Neural progenitor cell (in vitro differentiated cells): Measurements from ENCODE around the gene BRD4. TPM values are rescaled to one million over a fixed set of nuclear protein-coding genes. Genes with fewer than 3 reads are reported as not detected.

Source experiments
- DNase-seq: peaks from one replicate; pipeline ENCODE4 v3.0.0-alpha.2; 2016; ENCODE audit warnings: low spot score
- H2AFZ ChIP-seq: fragments of 200-600 bp; sonication (generic); replicated peaks from 2 replicates; pipeline ENCODE4 v1.6.1; 2016; ENCODE audit warnings: antibody characterized with exemption
- H3F3A ChIP-seq: fragments of 200-600 bp; sonication (generic); 2 replicates; pipeline ENCODE4 v1.6.1; 2016; ENCODE audit warnings: antibody characterized with exemption, low read depth
- H3K27ac ChIP-seq: fragments of 200-600 bp; sonication (generic); 2 replicates; pipeline ENCODE4 v1.5.1; 2016; ENCODE audit warnings: mild to moderate bottlenecking
- H3K27me3 ChIP-seq: fragments of 200-600 bp; sonication (generic); 2 replicates; pipeline ENCODE4 v1.6.1; 2016; ENCODE audit warnings: mild to moderate bottlenecking, moderate library complexity
- H3K36me3 ChIP-seq: fragments of 200-600 bp; sonication (generic); 2 replicates; pipeline ENCODE4 v1.5.1; 2016
- H3K4me1 ChIP-seq: fragments of 200-600 bp; sonication (generic); 2 replicates; pipeline ENCODE4 v1.6.1; 2016; ENCODE audit warnings: mixed run types
- H3K4me2 ChIP-seq: fragments of 200-600 bp; sonication (generic); 2 replicates; pipeline ENCODE4 v1.6.1; 2016
- H3K4me3 ChIP-seq: fragments of 200-600 bp; sonication (generic); 2 replicates; pipeline ENCODE4 v1.5.1; 2016
- H3K79me2 ChIP-seq: fragments of 200-600 bp; sonication (generic); 2 replicates; pipeline ENCODE4 v1.6.1; 2016; ENCODE audit warnings: low read depth
- H3K9ac ChIP-seq: fragments of 200-600 bp; sonication (generic); 2 replicates; pipeline ENCODE4 v1.6.1; 2016
- H3K9me3 ChIP-seq: fragments of 200-600 bp; sonication (generic); 2 replicates; pipeline ENCODE4 v1.5.1; 2016; ENCODE audit warnings: low read depth
- H4K20me1 ChIP-seq: fragments of 200-600 bp; sonication (generic); 2 replicates; pipeline ENCODE4 v1.6.1; 2016; ENCODE audit warnings: low read depth
- H3K27ac Mint-ChIP-seq: 3 replicates; pipeline ENCODE4 v1.8.0; 2021; ENCODE audit warnings: mixed read lengths
- H3K27me3 Mint-ChIP-seq: 2 replicates; pipeline ENCODE4 v1.8.0; 2022; ENCODE audit warnings: low read depth, mild to moderate bottlenecking, inconsistent platforms, moderate library complexity, mixed read lengths; ENCODE audit not compliant: insufficient read depth
- H3K36me3 Mint-ChIP-seq: 3 replicates; pipeline ENCODE4 v1.8.0; 2021; ENCODE audit warnings: mixed read lengths
- H3K4me1 Mint-ChIP-seq: 3 replicates; pipeline ENCODE4 v1.8.0; 2021; ENCODE audit warnings: mixed read lengths
- H3K4me3 Mint-ChIP-seq: 3 replicates; pipeline ENCODE4 v1.8.0; 2021; ENCODE audit warnings: mild to moderate bottlenecking, moderate library complexity, mixed read lengths
- H3K9me3 Mint-ChIP-seq: 3 replicates; pipeline ENCODE4 v1.8.0; 2020; ENCODE audit warnings: mixed read lengths
- CTCF ChIP-seq: fragments of 200-600 bp; sonication (generic); IDR thresholded peaks from 2 replicates; pipeline ENCODE4 v1.5.1; 2017; ENCODE audit warnings: antibody characterized with exemption, mild to moderate bottlenecking
- EZH2 ChIP-seq: fragments of 200-600 bp; sonication (generic); IDR thresholded peaks from 2 replicates; pipeline ENCODE4 v1.6.1; 2017; ENCODE audit warnings: antibody characterized with exemption, mild to moderate bottlenecking, moderate library complexity
- EZH2phosphoT487 ChIP-seq: fragments of 200-600 bp; sonication (generic); IDR thresholded peaks from 2 replicates; pipeline ENCODE4 v1.6.1; 2017; ENCODE audit warnings: antibody characterized with exemption
- total RNA-seq: library from RNA; depleted of rRNA; stranded (reverse); fragments of >200 nt; gene quantifications from 2 replicates; pipeline ENCODE4 v1.2.3, GENCODE V29; 2015; ENCODE audit warnings: low replicate concordance

BRD4 gene
- total RNA-seq, 1 donor from 2014 or later: 14.5 TPM

DNA sequence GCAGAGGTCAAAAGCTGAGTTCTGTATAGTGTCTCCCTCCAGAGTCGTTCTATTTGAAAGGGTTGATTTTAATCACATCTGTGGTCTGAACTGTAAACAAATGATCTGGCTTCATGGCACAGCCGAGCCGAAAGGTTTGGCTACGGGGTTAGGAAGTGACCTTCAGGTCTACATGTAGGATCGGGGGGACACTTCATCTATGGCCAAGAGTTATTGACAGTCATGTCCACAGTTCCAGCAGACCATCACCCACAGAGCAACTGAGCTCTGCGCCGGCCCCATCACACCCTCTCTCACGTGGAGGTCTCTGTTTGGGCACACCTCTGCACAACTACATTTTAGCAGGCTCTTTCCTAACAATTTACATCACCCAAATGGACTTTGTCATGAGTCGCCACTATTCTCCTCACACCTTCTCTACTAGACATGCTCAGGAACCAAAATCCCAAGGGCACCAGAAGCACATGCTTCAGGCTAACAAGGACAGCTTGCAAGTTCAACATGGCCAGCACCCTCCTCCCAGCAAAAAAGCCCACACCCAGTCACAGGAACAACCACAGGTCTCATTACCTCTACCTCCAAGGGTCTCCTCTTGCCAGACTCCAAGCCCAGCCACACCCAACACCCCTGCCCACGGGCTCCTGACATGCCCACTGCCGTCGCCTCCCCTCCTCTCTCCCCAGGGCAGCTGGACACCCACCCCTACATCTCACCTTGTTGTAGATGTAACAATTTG lies 64.0 kb downstream of the BRD4 start:
- Histone ChIP-seq H2AFZ (no peak overlapping the region), H3F3A (peaks cover 15% of the 10 kb centered on the region), H3K4me2 (no peak overlapping the region), H3K4me1 (no peaks in the 10 kb centered on the region), H3K4me3 (no peak overlapping the region), H3K79me2 (peaks cover 82% of the 10 kb centered on the region), H4K20me1 (peaks cover 97% of the 10 kb centered on the region), H3K9me3 (no peaks in the 10 kb centered on the region), H3K36me3 (peaks cover under 1% of the 10 kb centered on the region), H3K9ac (no peak overlapping the region), H3K27ac (no peak overlapping the region), H3K27me3 (no peaks in the 10 kb centered on the region)
- no peak for DNase-seq
- H3K9me3 Mint-ChIP-seq: no peaks in the 10 kb centered on the region
- peaks cover 6% of the 10 kb centered on the region for H3K27me3 Mint-ChIP-seq
- TF ChIP-seq CTCF (no peak), EZH2 (no peak), EZH2phosphoT487 (no peak)
- no peaks in the 10 kb centered on the region for H3K4me1 Mint-ChIP-seq
- H3K4me3 Mint-ChIP-seq: no peak overlapping the region
- H3K36me3 Mint-ChIP-seq: peaks cover 50% of the 10 kb centered on the region
- no peak overlapping the region for H3K27ac Mint-ChIP-seq

GRCh38 chr19:15266683-15267082 lies 65.7 kb downstream of the BRD4 start:
- Mint-ChIP-seq H3K9me3 (no peaks in the 10 kb centered on the region), H3K4me3 (no peak overlapping the region), H3K27ac (no peak overlapping the region), H3K4me1 (no peaks in the 10 kb centered on the region), H3K36me3 (peaks cover 44% of the 10 kb centered on the region), H3K27me3 (peaks cover 6% of the 10 kb centered on the region)
- H2AFZ ChIP-seq: no peak overlapping the region
- peaks cover 81% of the 10 kb centered on the region for H3K79me2 ChIP-seq
- H3K4me2 ChIP-seq: no peak overlapping the region
- DNase-seq: no peak
- H3K36me3 ChIP-seq: peaks cover 12% of the 10 kb centered on the region
- H4K20me1 ChIP-seq: peaks cover 92% of the 10 kb centered on the region
- H3K9me3 ChIP-seq: no peaks in the 10 kb centered on the region
- H3K4me3 ChIP-seq: no peak overlapping the region
- no peaks in the 10 kb centered on the region for H3K4me1 ChIP-seq
- TF ChIP-seq EZH2 (no peak), EZH2phosphoT487 (no peak), CTCF (no peak)
- H3K27ac ChIP-seq: no peak overlapping the region
- H3K9ac ChIP-seq: no peak overlapping the region
- H3K27me3 ChIP-seq: no peaks in the 10 kb centered on the region
- H3F3A ChIP-seq: peaks cover 16% of the 10 kb centered on the region

DNA sequence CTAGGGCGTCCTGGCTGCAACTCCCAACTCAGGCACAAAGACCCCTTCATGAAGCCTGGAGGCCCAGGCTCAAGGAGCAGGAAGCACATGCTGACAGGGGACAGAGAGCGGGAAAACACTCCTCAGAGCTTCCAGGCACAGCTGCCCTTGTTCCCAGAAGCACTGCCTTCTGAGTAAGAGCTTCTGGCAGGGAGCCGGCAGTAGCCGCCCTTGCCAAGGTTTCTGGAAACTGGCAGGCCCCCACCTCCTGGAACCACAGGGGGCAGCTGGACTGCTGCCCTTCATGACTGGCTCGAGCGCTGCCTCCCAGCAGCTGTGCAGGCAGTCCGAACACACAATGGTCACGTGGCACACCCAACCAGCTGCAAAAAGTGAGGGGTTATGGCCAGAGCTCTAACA lies 66.5 kb downstream of the BRD4 start:
- TF ChIP-seq EZH2: no peak
- TF ChIP-seq EZH2phosphoT487: no peak
- TF ChIP-seq CTCF: no peak
- Histone ChIP-seq H2AFZ (no peak overlapping the region), H3K9me3 (no peaks in the 10 kb centered on the region), H3K9ac (no peak overlapping the region), H4K20me1 (peaks cover 88% of the 10 kb centered on the region), H3K4me2 (no peak overlapping the region), H3K27me3 (no peaks in the 10 kb centered on the region), H3K4me3 (no peak overlapping the region), H3K36me3 (peaks cover 12% of the 10 kb centered on the region), H3K27ac (no peak overlapping the region), H3K4me1 (no peaks in the 10 kb centered on the region), H3F3A (peaks cover 16% of the 10 kb centered on the region), H3K79me2 (peaks cover 80% of the 10 kb centered on the region)
- DNase-seq: no peak
- no peak overlapping the region for H3K4me3 Mint-ChIP-seq
- H3K9me3 Mint-ChIP-seq: no peaks in the 10 kb centered on the region
- H3K4me1 Mint-ChIP-seq: no peaks in the 10 kb centered on the region
- H3K36me3 Mint-ChIP-seq: peaks cover 41% of the 10 kb centered on the region
- peaks cover 6% of the 10 kb centered on the region for H3K27me3 Mint-ChIP-seq
- no peak overlapping the region for H3K27ac Mint-ChIP-seq
